K562 (cell line): ENCODE results near the gene MTFMT. TPM values are rescaled to one million over a fixed set of nuclear protein-coding genes. Genes with fewer than 3 reads are reported as not detected.

ENCODE experiments used
- BMI1 ChIP-seq: fragments of 150-350 bp; IDR thresholded peaks from 2 replicates; pipeline ENCODE4 v1.6.1; 2014; ENCODE audit warnings: low read length
- C11orf30 ChIP-seq: fragments of 450-650 bp; IDR thresholded peaks from 2 replicates; pipeline ENCODE4 v1.6.1; 2016; ENCODE audit warnings: low read depth, mild to moderate bottlenecking
- EP400 ChIP-seq: fragments of 450-650 bp; IDR thresholded peaks from 2 replicates; pipeline ENCODE4 v1.6.1; 2017; ENCODE audit warnings: antibody characterized with exemption, mild to moderate bottlenecking, moderate library complexity
- FOXA1 ChIP-seq: fragments of 450-650 bp; IDR thresholded peaks from 2 replicates; pipeline ENCODE4 v1.6.1; 2016; ENCODE audit warnings: mild to moderate bottlenecking, borderline replicate concordance
- GMEB1 ChIP-seq: fragments of 250-450 bp; sonication (Bioruptor Pico); IDR thresholded peaks from 2 replicates; pipeline ENCODE4 v1.4.0; 2020; ENCODE audit warnings: mild to moderate bottlenecking
- HMGN3 ChIP-seq: IDR thresholded peaks from 2 replicates; pipeline ENCODE4 v1.6.1; 2011; ENCODE audit warnings: borderline replicate concordance, low read depth, mild to moderate bottlenecking, mixed read lengths, low read length; ENCODE audit not compliant: insufficient read length; ENCODE audit errors: extremely low read depth
- HNRNPLL ChIP-seq: fragments of 200-400 bp; formaldehyde crosslinking; IDR thresholded peaks from 2 replicates; pipeline ENCODE4 v1.6.1; 2017; ENCODE audit warnings: low read length, low read depth, mild to moderate bottlenecking; ENCODE audit not compliant: poor library complexity, severe bottlenecking
- KDM1A ChIP-seq, 2 experiments: fragments of 450-650 bp; IDR thresholded peaks; 2 replicates each; pipeline ENCODE4 v1.6.1; 2016; ENCODE audit warnings: mild to moderate bottlenecking in 2 of 2
- MAZ ChIP-seq, 2 experiments: fragments of 450-650 bp in 1 of 2; sonication (generic) in 1 of 2; formaldehyde crosslinking; IDR thresholded peaks in 1 of 2; conservative IDR thresholded peaks in 1 of 2; 2 replicates each; pipeline versions ENCODE4 v1.4.0 to v1.5.0; 2020; ENCODE audit warnings: mild to moderate bottlenecking in 1 of 2, missing genetic modification reagents in 1 of 2
- MYC ChIP-seq, 2 experiments: fragments of 250-450 bp in 1 of 2; sonication (Bioruptor Pico) in 1 of 2; IDR thresholded peaks; 2 replicates each; pipeline versions ENCODE4 v1.5.1 to v1.6.1; 2012 to 2021; ENCODE audit warnings: low read depth in 2 of 2, borderline replicate concordance in 1 of 2, improper control_type of control experiment in 1 of 2, low read length in 1 of 2, mild to moderate bottlenecking in 1 of 2, moderate library complexity in 1 of 2
- NONO ChIP-seq, 2 experiments: fragments of 200-400 bp in 1 of 2; fragments of 450-650 bp in 1 of 2; formaldehyde crosslinking in 1 of 2; IDR thresholded peaks; 2 replicates each; pipeline ENCODE4 v1.6.1; 2017; ENCODE audit warnings: low read depth in 2 of 2, mild to moderate bottlenecking in 2 of 2, moderate library complexity in 2 of 2, low read length in 1 of 2
- PCBP1 ChIP-seq: fragments of 200-400 bp; formaldehyde crosslinking; IDR thresholded peaks from 2 replicates; pipeline ENCODE4 v1.6.1; 2018; ENCODE audit warnings: mild to moderate bottlenecking, low read depth, low read length; ENCODE audit not compliant: poor library complexity, severe bottlenecking
- PHF21A ChIP-seq: fragments of 450-650 bp; IDR thresholded peaks from 2 replicates; pipeline ENCODE4 v1.6.1; 2017; ENCODE audit warnings: low read depth, borderline replicate concordance
- POLR2AphosphoS2 ChIP-seq: IDR thresholded peaks from 2 replicates; pipeline ENCODE4 v1.6.1; 2012; ENCODE audit warnings: low read length, improper control_type of control experiment
- POLR2H ChIP-seq: IDR thresholded peaks from 2 replicates; pipeline ENCODE4 v1.6.1; 2016; ENCODE audit warnings: missing genetic modification characterization, low read depth, mild to moderate bottlenecking, control low read depth, missing compliant biosample characterization, moderate library complexity
- SIN3A ChIP-seq, 2 experiments: fragments of 150-350 bp in 1 of 2; IDR thresholded peaks; 2 replicates each; pipeline ENCODE4 v1.6.1; 2011 to 2016; ENCODE audit warnings: borderline replicate concordance in 2 of 2, low read depth in 2 of 2, low read length in 2 of 2, mild to moderate bottlenecking in 2 of 2, moderate library complexity in 2 of 2; ENCODE audit not compliant: control insufficient read depth in 1 of 2
- SIN3B ChIP-seq: fragments of 450-650 bp; IDR thresholded peaks from 2 replicates; pipeline ENCODE4 v1.6.1; 2017; ENCODE audit warnings: low read depth, mild to moderate bottlenecking, moderate library complexity
- SNRNP70 ChIP-seq: fragments of 200-400 bp; formaldehyde crosslinking; optimal IDR thresholded peaks from 2 replicates; pipeline ENCODE3; 2017; ENCODE audit warnings: low read depth, low read length
- TEAD1 ChIP-seq, 2 experiments: fragments of 450-650 bp in 1 of 2; sonication (generic) in 1 of 2; formaldehyde crosslinking; IDR thresholded peaks; 2 replicates each; pipeline versions ENCODE4 v1.4.0 to v1.8.0; 2020 to 2022; ENCODE audit warnings: mild to moderate bottlenecking in 2 of 2, missing genetic modification reagents in 1 of 2
- ZBTB5 ChIP-seq: fragments of 450-650 bp; IDR thresholded peaks from 2 replicates; pipeline ENCODE4 v1.6.1; 2017; ENCODE audit warnings: antibody characterized with exemption
- ZNF146 ChIP-seq: IDR thresholded peaks from one replicate; pipeline ENCODE4 v1.6.1; 2018; ENCODE audit warnings: missing compliant biosample characterization; ENCODE audit not compliant: unreplicated experiment
- ZNF583 ChIP-seq: fragments of 250-450 bp; sonication (Bioruptor Pico); IDR thresholded peaks from 2 replicates; pipeline ENCODE4 v1.4.0; 2020
- ZNF764 ChIP-seq: fragments of 250-450 bp; sonication (Bioruptor Pico); IDR thresholded peaks from 2 replicates; pipeline ENCODE4 v1.4.0; 2020; ENCODE audit warnings: low read depth, mild to moderate bottlenecking, moderate library complexity
- polyA plus RNA-seq, 8 experiments: library from polyadenylated mRNA; depleted of rRNA in 4 of 8; stranded (reverse) in 5 of 8; unstranded in 3 of 8; fragments of >200 nt; fragmentation: Nextera tagmentation in 2 of 8; fragmentation: Illumina TruSeq in 1 of 8; extraction: Ambion mirVana in 2 of 8; extraction: Trizol in 1 of 8; gene quantifications; 2 replicates each; pipeline versions ENCODE4 v1.2.1 to v1.2.3, GENCODE V29; 2011 to 2014; ENCODE audit warnings: inconsistent platforms in 1 of 8, missing spikeins in 1 of 8
- total RNA-seq, 7 experiments: library from RNA; depleted of rRNA in 6 of 7; stranded (reverse); fragments of >200 nt in 6 of 7; fragmentation: Illumina TruSeq in 2 of 7; extraction: Trizol in 2 of 7; gene quantifications; 2 replicates each; pipeline versions ENCODE4 v1.2.1 to v1.2.3, GENCODE V29; 2011 to 2021; ENCODE audit warnings: low replicate concordance in 1 of 7

Gene MTFMT
- total and polyA plus RNA-seq, 9 of the 15 experiments (the other 6 are each of a cell fraction or from before 2014, with no cell fraction given), result 1.4 to 31.1 (median 16.2) TPM

- TF ChIP-seq SIN3B (peak; percentile 80), EP400 (peak; percentile 91), ZNF583 (CRISPR knock-in tag) (no peak), HMGN3 (peak; percentile 93), ZNF146 (CRISPR knock-in tag) (peak; percentile 10), NONO (IDR thresholded peaks at IDR 0.05; ENCODE audit: low read depth in 2 of 2, low read length in 1 of 2) (peak in 1 of 2 experiments; percentile 80; a peak in 2 of 4 replicates), MAZ (CRISPR knock-in tag; conservative IDR thresholded peaks at IDR 0.05 in 1 of 2, IDR thresholded peaks at IDR 0.05 in 1 of 2) (peak; percentile 92 to 97), ZNF764 (no peak), C11orf30 (peak; percentile 27; the same call in 1 of the 2 replicates), FOXA1 (no peak), ZBTB5 (no peak), PHF21A (no peak), PCBP1 (peak; percentile 92), SIN3A (IDR thresholded peaks at IDR 0.05; ENCODE audit: borderline replicate concordance in 2 of 2, control insufficient read depth in 1 of 2, low read depth in 2 of 2, low read length in 2 of 2) (peak; percentile 90 to 98), MYC (IDR thresholded peaks at IDR 0.05; ENCODE audit: low read depth, low read length) (peak; percentile 85), MYC (CRISPR knock-in tag; IDR thresholded peaks at IDR 0.05; ENCODE audit: borderline replicate concordance, low read depth) (peak; percentile 69; the same call in 1 of the 2 replicates), BMI1 (peak; percentile 92), GMEB1 (CRISPR knock-in tag) (peak; percentile 94), KDM1A (IDR thresholded peaks at IDR 0.05) (no peak), SNRNP70 (no peak), POLR2AphosphoS2 (no peak), POLR2H (tag) (peak; percentile 77), HNRNPLL (peak; percentile 93), TEAD1 (CRISPR knock-in tag; IDR thresholded peaks at IDR 0.05) (peak in 1 of 2 experiments; percentile 31; a peak in 1 of 4 replicates)
Measured at GRCh38 chr15:64989416-64990167, 39.8 kb downstream of the MTFMT start, which contains the start of gene SPG21 (continued).
